ENCODE measurements around the gene BCAN. TPM values are rescaled to one million over a fixed set of nuclear protein-coding genes. Genes with fewer than 3 reads are reported as not detected.

The BCAN gene
- total RNA-seq, 2 experiments from 2014 or later: not detected

DNA sequence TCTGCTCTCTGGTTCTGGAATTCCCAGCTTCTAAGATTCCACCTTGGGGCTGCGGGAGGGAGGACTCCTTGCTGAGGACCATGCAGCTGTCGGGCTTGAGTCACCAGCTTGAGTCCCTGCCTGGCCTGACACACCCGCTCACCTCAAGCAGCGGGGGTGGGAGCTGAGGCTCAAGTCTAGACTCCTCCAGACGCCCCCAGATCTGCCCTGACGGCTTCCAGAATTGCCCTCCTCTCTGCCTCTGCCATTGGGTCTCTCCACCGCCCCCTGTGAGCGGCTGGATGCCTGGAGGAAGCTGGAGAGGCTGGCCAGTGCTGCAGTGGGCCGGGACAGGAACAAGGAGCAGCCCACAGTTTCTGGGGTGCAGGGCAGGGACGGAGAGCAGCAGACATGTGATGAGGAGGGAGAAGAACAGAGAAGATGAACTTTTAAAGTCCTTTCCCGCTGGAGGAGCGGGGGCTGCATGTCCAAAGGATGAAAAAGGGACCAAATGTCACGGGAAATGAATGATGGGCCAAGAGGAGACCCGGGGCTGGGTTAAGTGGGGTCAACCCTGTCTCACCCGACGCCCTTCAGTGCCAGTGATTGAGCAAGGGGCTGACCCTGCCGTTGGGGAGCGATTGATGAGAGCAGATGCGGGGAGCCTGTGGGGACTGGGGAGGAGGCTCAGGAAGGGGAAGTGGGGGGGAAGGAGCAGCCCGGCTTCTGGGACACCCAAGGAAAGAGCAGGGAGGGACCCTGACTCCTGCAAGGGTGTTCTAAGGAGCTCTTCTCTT, 49.9 kb downstream of the BCAN start:
- POLR2A ChIA-PET: interaction anchor here (1.0 to 3.9 kb wide), 2 partner anchors 14 to 35 kb away, joined by 4 to 38 read pairs; partner anchors contain the start of genes ISG20L2 and METTL25B
- ATAC-seq (ENCODE audit: poor library complexity) (no peak), DNase-seq (no peak)
- no peak overlapping the region for H3K4me3 ChIP-seq (ENCODE audit: low read length)
- peaks cover 67% of the 10 kb centered on the region for H3K27me3 Mint-ChIP-seq
- H3K27ac Mint-ChIP-seq: no peak overlapping the region
- no peak overlapping the region for H3K4me3 Mint-ChIP-seq
- no peaks in the 10 kb centered on the region for H3K36me3 Mint-ChIP-seq (ENCODE audit: low read depth)
- no peaks in the 10 kb centered on the region for H3K9me3 Mint-ChIP-seq
- peaks cover 52 to 58% of the 10 kb centered on the region in 2 experiments for H3K27me3 ChIP-seq (ENCODE audit: control insufficient read depth in 1 of 2, insufficient read depth in 2 of 2, low read length in 2 of 2)
- intact Hi-C loops (cut with DNase I, micrococcal nuclease): no loop called here
- CTCF ChIA-PET: interaction anchor here (2.5 to 3.6 kb wide), 2 partner anchors 14 to 34 kb away, joined by 7 to 119 read pairs; partner anchors contain the start of gene CRABP2
- H3K9me3 ChIP-seq (ENCODE audit: control insufficient read depth in 1 of 2, insufficient read depth in 1 of 2, low read length in 2 of 2): peaks cover 0 to 13% of the 10 kb centered on the region in 2 experiments
- H3K4me1 Mint-ChIP-seq (ENCODE audit: low read depth): peaks cover 26% of the 10 kb centered on the region
- TF ChIP-seq, protein P1, sequence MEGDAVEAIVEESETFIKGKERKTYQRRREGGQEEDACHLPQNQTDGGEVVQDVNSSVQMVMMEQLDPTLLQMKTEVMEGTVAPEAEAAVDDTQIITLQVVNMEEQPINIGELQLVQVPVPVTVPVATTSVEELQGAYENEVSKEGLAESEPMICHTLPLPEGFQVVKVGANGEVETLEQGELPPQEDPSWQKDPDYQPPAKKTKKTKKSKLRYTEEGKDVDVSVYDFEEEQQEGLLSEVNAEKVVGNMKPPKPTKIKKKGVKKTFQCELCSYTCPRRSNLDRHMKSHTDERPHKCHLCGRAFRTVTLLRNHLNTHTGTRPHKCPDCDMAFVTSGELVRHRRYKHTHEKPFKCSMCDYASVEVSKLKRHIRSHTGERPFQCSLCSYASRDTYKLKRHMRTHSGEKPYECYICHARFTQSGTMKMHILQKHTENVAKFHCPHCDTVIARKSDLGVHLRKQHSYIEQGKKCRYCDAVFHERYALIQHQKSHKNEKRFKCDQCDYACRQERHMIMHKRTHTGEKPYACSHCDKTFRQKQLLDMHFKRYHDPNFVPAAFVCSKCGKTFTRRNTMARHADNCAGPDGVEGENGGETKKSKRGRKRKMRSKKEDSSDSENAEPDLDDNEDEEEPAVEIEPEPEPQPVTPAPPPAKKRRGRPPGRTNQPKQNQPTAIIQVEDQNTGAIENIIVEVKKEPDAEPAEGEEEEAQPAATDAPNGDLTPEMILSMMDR (IDR thresholded peaks at IDR 0.05): no peak
- H3K36me3 ChIP-seq (ENCODE audit: insufficient read depth, low read length): no peaks in the 10 kb centered on the region
- peaks cover 23% of the 10 kb centered on the region for H3K4me1 ChIP-seq (ENCODE audit: insufficient read depth, low read length)
- H3K27ac ChIP-seq (ENCODE audit: low read depth in 1 of 2, low read length in 2 of 2): no peak overlapping the region

DNA sequence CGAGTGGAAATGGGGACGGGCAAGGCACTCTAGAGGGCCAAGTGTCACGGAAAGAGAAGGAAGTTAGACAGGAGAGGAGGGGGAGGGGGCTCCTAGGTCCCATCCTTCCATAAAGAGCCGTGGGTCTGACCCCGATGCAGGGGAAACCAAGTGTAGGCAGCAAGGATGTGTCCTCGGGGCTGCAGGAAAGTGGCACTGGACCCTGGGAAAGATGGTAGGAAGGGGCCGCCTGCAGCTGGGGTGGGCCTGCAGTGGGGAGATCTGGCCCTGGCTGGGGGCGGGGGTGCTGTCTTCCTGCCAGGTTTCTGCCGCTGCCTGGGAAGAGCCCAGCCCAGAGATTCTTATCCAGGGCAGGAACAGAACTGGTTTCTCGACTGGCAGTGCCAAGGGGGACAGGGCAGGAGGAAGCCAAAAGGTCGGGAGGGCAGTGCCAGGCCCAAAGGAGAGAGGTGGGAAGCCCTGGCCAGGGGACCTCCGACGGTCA, 50.6 kb downstream of the BCAN start:
- Mint-ChIP-seq H3K36me3 (ENCODE audit: low read depth) (no peaks in the 10 kb centered on the region), H3K4me1 (ENCODE audit: low read depth) (peaks cover 26% of the 10 kb centered on the region), H3K27ac (no peak overlapping the region), H3K9me3 (no peaks in the 10 kb centered on the region), H3K27me3 (peaks cover 73% of the 10 kb centered on the region), H3K4me3 (no peak overlapping the region)
- ChIA-PET POLR2A (interaction anchor here (1.0 kb wide), 2 partner anchors 14 kb away, joined by 4 to 5 read pairs; no protein-coding TSS in a partner anchor), CTCF (interaction anchor here (2.5 kb wide), 1 partner anchor 14 kb away, joined by 7 read pairs; the partner anchor contains the start of gene CRABP2)
- Histone ChIP-seq H3K9me3 (ENCODE audit: control insufficient read depth in 1 of 2, insufficient read depth in 1 of 2, low read length in 2 of 2) (peaks cover 0 to 13% of the 10 kb centered on the region in 2 experiments), H3K27ac (ENCODE audit: low read depth in 1 of 2, low read length in 2 of 2) (no peak overlapping the region), H3K4me3 (ENCODE audit: low read length) (no peak overlapping the region), H3K4me1 (ENCODE audit: insufficient read depth, low read length) (peaks cover 23% of the 10 kb centered on the region), H3K36me3 (ENCODE audit: insufficient read depth, low read length) (no peaks in the 10 kb centered on the region), H3K27me3 (ENCODE audit: control insufficient read depth in 1 of 2, insufficient read depth in 2 of 2, low read length in 2 of 2) (peaks cover 55 to 58% of the 10 kb centered on the region in 2 experiments)
- DNase-seq: no peak
- intact Hi-C loops (cut with DNase I, micrococcal nuclease): no loop called here
- TF ChIP-seq, protein P1 (IDR thresholded peaks at IDR 0.05): no peak
- ATAC-seq (ENCODE audit: poor library complexity): no peak

DNA sequence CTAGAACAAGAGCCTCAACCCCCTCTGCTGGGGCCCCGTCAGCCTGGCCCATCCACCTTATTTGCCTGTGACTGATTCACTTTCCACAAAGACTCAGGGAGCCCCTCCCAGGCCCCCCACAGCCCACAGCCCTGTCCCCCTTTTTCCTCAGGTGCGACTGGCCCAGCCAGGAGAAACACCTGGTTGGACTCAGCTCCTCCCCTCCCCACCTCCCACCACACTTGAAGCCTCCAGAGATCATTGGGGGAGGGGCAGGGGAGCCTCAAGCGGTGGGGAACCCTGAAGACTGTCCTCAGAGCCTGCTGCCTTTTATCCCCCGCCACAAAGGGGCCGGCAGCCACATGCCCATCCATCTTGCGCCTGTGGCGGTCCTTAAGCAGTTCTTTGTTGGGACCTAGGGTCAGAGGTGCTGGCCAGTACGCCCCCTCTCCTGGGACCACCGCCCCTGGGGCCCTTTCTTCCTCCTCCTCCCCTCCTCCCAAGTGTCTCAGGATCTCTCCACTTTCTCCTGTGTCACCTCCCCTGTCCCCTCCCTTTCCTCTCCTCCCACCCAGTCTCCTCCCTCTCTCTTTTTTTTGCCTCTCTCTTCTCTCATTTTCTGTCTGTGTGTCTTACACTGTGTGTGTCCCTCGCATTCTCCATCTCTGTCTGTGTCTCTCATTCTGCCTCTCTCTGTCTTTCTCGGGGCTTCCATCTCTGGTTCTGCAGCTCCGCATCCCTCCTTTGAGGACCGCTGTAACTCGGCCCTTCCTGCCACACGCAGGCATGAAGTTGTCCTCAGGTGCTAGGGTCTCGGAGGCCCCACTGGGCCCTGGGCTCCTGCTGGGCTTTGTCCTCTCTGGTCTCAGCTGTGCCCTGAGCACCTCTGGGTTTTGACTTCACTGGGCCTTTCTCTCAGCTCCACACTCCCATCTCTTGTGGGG, 51.3 kb downstream of the BCAN start:
- ATAC-seq (ENCODE audit: poor library complexity): no peak
- intact Hi-C loops (cut with DNase I, micrococcal nuclease): no loop called here
- peak in 4 of 14 experiments; percentile 18 to 57 (median 35) for DNase-seq

More for the DNA sequence above, 51.3 kb downstream of the BCAN start:
- H3K27ac ChIP-seq (ENCODE audit: low read depth in 1 of 2, low read length in 2 of 2): no peak overlapping the region
- H3K27me3 ChIP-seq (ENCODE audit: control insufficient read depth in 1 of 2, insufficient read depth in 2 of 2, low read length in 2 of 2): peaks cover 54% of the 10 kb centered on the region in 2 experiments
- Mint-ChIP-seq H3K27ac (no peak overlapping the region), H3K27me3 (peaks cover 78% of the 10 kb centered on the region), H3K4me3 (no peak overlapping the region), H3K4me1 (ENCODE audit: low read depth) (peaks cover 26% of the 10 kb centered on the region), H3K36me3 (ENCODE audit: low read depth) (no peaks in the 10 kb centered on the region), H3K9me3 (no peaks in the 10 kb centered on the region)
- ChIA-PET CTCF (interaction anchor here (2.5 kb wide), 1 partner anchor 13 kb away, joined by 7 read pairs; the partner anchor contains the start of gene CRABP2), POLR2A (interaction anchor here (0.5 to 1.0 kb wide), 2 partner anchors 13 to 32 kb away, joined by 4 to 5 read pairs; no protein-coding TSS in a partner anchor)
- H3K4me3 ChIP-seq (ENCODE audit: low read length): no peak overlapping the region
- H3K36me3 ChIP-seq (ENCODE audit: insufficient read depth, low read length): no peaks in the 10 kb centered on the region
- peaks cover 0 to 13% of the 10 kb centered on the region in 2 experiments for H3K9me3 ChIP-seq (ENCODE audit: control insufficient read depth in 1 of 2, insufficient read depth in 1 of 2, low read length in 2 of 2)
- H3K4me1 ChIP-seq (ENCODE audit: insufficient read depth, low read length): peaks cover 23% of the 10 kb centered on the region
- TF ChIP-seq, protein P1 (IDR thresholded peaks at IDR 0.05): no peak
